ENCODE measurements around the gene MYO1D.

Gene MYO1D

GRCh38 chr17:32783602-32784001 is 93.3 kb downstream of the MYO1D start:
- DNase-seq (ENCODE audit: low read depth): peak; percentile 34
- H3K4me3 ChIP-seq (ENCODE audit: low read length): no peak overlapping the region
- peak; percentile 58 for TF ChIP-seq CTCF (conservative IDR thresholded peaks at IDR 0.05; ENCODE audit: low read depth, low read length)

- no peak for DNase-seq (ENCODE audit: low read depth)
- TF ChIP-seq CTCF (conservative IDR thresholded peaks at IDR 0.05; ENCODE audit: low read depth, low read length): no peak
- no peak overlapping the region for H3K4me3 ChIP-seq (ENCODE audit: low read length)
Observed at GRCh38 chr17:32780721-32781120, 96.2 kb downstream of the MYO1D start.

GRCh38 chr17:32777922-32778321 is 99.0 kb downstream of the MYO1D start:
- no peak for DNase-seq (ENCODE audit: low read depth)
- TF ChIP-seq CTCF (conservative IDR thresholded peaks at IDR 0.05; ENCODE audit: low read depth, low read length): no peak
- no peak overlapping the region for H3K4me3 ChIP-seq (ENCODE audit: low read length)

- DNase-seq (ENCODE audit: low read depth): no peak
- no peak for TF ChIP-seq CTCF (conservative IDR thresholded peaks at IDR 0.05; ENCODE audit: low read depth, low read length)
- H3K4me3 ChIP-seq (ENCODE audit: low read length): no peak overlapping the region
Observed at GRCh38 chr17:32777436-32777835, 99.5 kb downstream of the MYO1D start.

GRCh38 chr17:32774695-32775084 is 102.2 kb downstream of the MYO1D start:
- DNase-seq (ENCODE audit: low read depth): no peak
- no peak overlapping the region for H3K4me3 ChIP-seq (ENCODE audit: low read length)
- TF ChIP-seq CTCF (conservative IDR thresholded peaks at IDR 0.05; ENCODE audit: low read depth, low read length): no peak

- no peak for TF ChIP-seq CTCF (conservative IDR thresholded peaks at IDR 0.05; ENCODE audit: low read depth, low read length)
- no peak for DNase-seq (ENCODE audit: low read depth)
- H3K4me3 ChIP-seq (ENCODE audit: low read length): no peak overlapping the region
Observed at GRCh38 chr17:32773856-32774694, 102.8 kb downstream of the MYO1D start.

GRCh38 chr17:32772453-32773025 is 104.4 kb downstream of the MYO1D start:
- H3K4me3 ChIP-seq (ENCODE audit: low read length): no peak overlapping the region
- no peak for TF ChIP-seq CTCF (conservative IDR thresholded peaks at IDR 0.05; ENCODE audit: low read depth, low read length)
- DNase-seq (ENCODE audit: low read depth): no peak
